ENCODE measurements around the gene ATP6V1D.

- no peak for TF ChIP-seq EZH2 (IDR thresholded peaks at IDR 0.05; ENCODE audit: borderline replicate concordance, low read length)
- TF ChIP-seq CTCF (IDR thresholded peaks at IDR 0.05; ENCODE audit: low read length): no peak
These were observed 33.2 kb upstream of the ATP6V1D start for GRCh38 chr14:67392800-67393199.

Measured in OCI-LY1 (cell line).